Activated T-helper 1 cell treated with anti-CD3 and anti-CD28 coated beads, Interleukin-12 subunit alpha, Interleukin-12 subunit beta, Interleukin-2, Interleukin-4 antibody, amounts not matched to agents 30 ng/mL and 10 ng/mL and 1 ng/mL, durations not matched to agents 14 hours and 24 hours and 36 hours (primary cell): ENCODE measurements around the gene PARP2. TPM values are rescaled to one million over a fixed set of nuclear protein-coding genes. Genes with fewer than 3 reads are reported as not detected.

Experiments used
- DNase-seq: peaks from one replicate; pipeline ENCODE4 v3.0.0; 2021; ENCODE audit warnings: low spot score
- H3K27ac Mint-ChIP-seq: one replicate; pipeline ENCODE4 v1.8.0; 2021; ENCODE audit warnings: mild to moderate bottlenecking, mixed read lengths
- H3K27me3 Mint-ChIP-seq: one replicate; pipeline ENCODE4 v1.8.0; 2022; ENCODE audit warnings: mild to moderate bottlenecking, moderate library complexity, mixed read lengths; ENCODE audit not compliant: insufficient read depth
- H3K36me3 Mint-ChIP-seq: one replicate; pipeline ENCODE4 v1.8.0; 2021; ENCODE audit warnings: low read depth, mixed read lengths
- H3K4me1 Mint-ChIP-seq: one replicate; pipeline ENCODE4 v1.8.0; 2021; ENCODE audit warnings: low read depth, mixed read lengths
- H3K4me3 Mint-ChIP-seq: one replicate; pipeline ENCODE4 v1.8.0; 2021; ENCODE audit warnings: mild to moderate bottlenecking, moderate library complexity, mixed read lengths
- H3K9me3 Mint-ChIP-seq: one replicate; pipeline ENCODE4 v1.8.0; 2021; ENCODE audit warnings: mixed read lengths
- intact Hi-C: fragments of 100-400 bp; cut with micrococcal nuclease; formaldehyde crosslinking; loops from one replicate; pipeline ENCODE4 v1.15.1; 2024
- total RNA-seq: library from RNA; stranded (reverse); gene quantifications from 2 replicates; pipeline ENCODE4 v1.2.3, GENCODE V29; 2022

The PARP2 gene
- 32.5 and 36.6 TPM in 2 replicates for total RNA-seq

DNA sequence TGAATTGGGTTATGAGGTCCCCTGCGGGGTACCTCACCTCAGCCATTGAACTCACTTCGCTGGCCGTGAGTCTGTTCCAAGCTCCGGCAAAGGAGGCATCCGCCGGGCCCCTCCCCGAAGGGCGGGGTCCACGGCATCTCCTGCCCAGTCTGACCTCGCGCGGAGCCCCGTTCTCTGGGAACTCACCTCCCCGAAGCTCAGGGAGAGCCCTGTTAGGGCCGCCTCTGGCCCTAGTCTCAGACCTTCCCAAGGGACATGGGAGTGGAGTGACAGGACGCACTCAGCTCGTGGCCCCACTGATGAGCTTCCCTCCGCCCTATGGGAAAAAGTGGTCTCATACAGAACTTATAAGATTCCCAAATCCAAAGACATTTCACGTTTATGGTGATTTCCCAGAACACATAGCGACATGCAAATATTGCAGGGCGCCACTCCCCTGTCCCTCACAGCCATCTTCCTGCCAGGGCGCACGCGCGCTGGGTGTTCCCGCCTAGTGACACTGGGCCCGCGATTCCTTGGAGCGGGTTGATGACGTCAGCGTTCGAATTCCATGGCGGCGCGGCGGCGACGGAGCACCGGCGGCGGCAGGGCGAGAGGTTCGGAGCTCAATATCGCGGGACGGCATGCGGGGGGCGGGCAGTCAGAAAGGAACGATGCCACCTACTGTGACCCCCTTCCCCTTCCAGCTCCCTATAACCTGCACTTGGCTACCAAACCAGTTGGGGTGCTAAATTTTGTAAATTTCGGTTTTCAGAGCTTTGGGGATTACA is at the start of gene PARP2:
Gene PARP2 (plus strand): TSS at position 544 of the 770 bp plus-strand sequence. CDS start 7 bp downstream, at position 551.
- intact Hi-C loops = loop anchor here (1.0 to 5.0 kb wide), 11 partner anchors 10 to 339 kb away; partner anchors contain the start of genes CCNB1IP1, OSGEP, PIP4P1 and PNP
- Mint-ChIP-seq H3K4me3 (peak within 1 kb of the TSS; percentile 95), H3K36me3 (peaks cover 18% of the 10 kb centered on the region), H3K4me1 (peaks cover 19% of the 10 kb centered on the region), H3K27me3 (peaks cover 6% of the 10 kb centered on the region), H3K9me3 (no peaks in the 10 kb centered on the region), H3K27ac (peak within 1 kb of the TSS; percentile 96)
- DNase-seq = peak; percentile 92

DNA sequence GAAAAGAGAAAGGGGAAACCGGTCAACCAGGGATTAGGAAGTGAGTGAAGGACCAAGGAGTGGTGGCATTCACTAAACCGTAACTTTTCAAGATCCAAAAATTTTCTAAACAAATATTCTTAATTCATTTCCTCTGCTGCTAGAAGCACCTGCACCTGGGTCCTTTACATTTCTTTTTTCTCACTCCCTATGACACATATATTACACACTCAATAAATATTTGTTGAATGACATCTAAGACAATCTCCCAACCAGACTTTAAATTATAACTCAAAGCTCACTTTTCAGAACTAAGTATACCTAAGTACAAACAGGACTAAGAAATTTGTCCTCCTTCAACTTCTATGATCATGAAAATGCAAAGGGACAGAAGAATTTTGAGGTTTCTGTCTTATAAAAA is 48.8 kb upstream of the PARP2 start:
- Mint-ChIP-seq H3K4me3 (no peak overlapping the region), H3K27ac (no peak overlapping the region), H3K27me3 (no peaks in the 10 kb centered on the region), H3K36me3 (peaks cover 36% of the 10 kb centered on the region), H3K4me1 (peaks cover 18% of the 10 kb centered on the region), H3K9me3 (no peaks in the 10 kb centered on the region)
- DNase-seq = no peak
- intact Hi-C loops = no loop called here

DNA sequence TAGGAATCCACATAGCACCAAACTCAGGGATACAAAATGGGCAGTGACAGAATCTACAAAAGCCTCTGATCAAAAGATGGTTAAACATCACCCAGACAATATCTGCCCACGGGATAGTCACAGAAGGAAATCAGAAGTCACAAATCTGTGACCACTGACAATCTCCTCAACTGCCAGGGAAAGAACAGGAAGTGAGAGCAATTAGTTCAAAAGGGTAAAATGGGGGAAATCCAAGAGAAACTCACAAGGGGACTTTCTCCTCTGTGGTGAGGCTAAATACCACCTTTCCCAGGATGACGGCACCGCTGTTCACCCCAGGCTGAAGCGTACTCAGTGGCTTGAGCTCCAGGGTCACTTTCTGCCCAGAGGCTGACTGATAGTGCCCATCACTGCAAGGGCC is 48.4 kb upstream of the PARP2 start:
- Mint-ChIP-seq H3K27me3 (no peaks in the 10 kb centered on the region), H3K4me1 (peaks cover 18% of the 10 kb centered on the region), H3K36me3 (peaks cover 34% of the 10 kb centered on the region), H3K9me3 (no peaks in the 10 kb centered on the region), H3K27ac (no peak overlapping the region), H3K4me3 (no peak overlapping the region)
- no peak for DNase-seq
- intact Hi-C loops = no loop called here

DNA sequence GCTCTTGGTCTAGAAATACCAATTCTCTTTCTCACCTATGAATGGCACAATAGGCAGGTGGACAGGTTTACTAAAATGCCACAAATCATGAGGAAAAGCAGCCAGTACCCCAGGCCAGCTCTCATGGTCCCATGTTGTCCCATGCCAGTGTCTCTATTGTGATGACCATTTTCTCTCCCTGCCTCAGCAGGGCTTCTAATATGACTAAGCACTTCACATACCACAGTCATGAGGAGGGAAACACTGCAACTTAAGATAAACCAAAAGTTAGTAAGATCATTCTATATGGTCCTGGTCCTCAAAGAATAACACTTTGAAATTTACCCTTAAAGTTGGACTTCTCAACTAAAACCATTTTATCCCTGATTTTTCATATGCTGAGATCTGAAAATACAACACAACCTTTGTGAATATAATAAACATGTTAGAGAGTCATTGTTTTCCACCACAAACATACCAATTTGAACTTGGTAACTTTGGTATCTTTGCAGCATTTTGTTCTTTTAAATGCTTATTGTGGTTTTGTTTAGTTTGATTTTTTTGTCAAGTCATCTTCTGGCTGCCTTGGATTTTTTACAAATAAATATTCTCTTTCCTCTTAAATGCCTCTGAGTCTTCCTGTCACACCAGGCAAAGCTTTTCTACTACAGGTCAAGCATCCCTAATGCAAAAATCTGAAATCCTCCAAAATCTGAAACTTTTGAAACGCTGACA is 41.2 kb upstream of the PARP2 start:
- no peak overlapping the region for H3K4me3 Mint-ChIP-seq
- H3K27me3 Mint-ChIP-seq = no peaks in the 10 kb centered on the region
- no peaks in the 10 kb centered on the region for H3K9me3 Mint-ChIP-seq
- peaks cover 25% of the 10 kb centered on the region for H3K4me1 Mint-ChIP-seq
- no peak overlapping the region for H3K27ac Mint-ChIP-seq
- DNase-seq = no peak
- intact Hi-C loops = no loop called here
- H3K36me3 Mint-ChIP-seq = peaks cover 22% of the 10 kb centered on the region

DNA sequence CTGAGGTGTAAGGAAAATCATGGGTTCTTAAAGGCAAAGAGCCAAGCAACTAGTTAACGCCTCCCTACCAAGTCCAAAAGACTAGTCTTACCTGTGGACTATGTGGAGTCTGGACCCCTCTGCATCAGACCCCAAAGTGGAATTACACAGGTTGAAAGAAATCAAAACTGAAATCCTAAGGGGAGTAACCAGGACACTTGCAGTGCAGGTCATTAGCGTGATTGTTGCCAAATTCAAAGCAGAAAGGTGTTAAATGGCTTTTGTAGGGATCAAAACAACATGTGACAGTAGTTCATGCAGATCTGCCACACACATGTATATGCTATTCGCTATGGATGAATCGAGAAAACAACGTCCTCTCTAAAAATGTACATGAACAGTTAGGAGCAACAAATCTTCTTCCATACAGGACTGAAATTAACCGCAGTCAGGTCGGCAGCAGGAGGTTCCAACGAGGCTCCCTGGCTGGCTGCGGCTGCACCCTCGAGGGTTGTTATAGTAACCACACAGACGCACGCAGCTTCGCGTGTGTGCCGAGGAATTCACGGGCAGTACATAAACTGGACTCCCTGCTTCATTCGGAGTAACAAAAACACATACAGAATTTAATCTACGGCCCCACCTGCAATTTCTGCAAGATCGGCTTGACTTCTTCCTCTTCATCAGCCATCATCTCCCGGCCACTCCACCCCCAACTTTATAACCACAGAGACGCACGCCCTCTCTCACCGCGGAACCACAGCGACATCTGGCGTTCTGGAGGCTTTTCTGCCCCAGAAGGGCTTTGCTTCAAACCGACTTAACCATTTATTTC is 38.0 kb upstream of the PARP2 start, which contains the start of gene TTC5:
Gene TTC5 (minus strand): TSS at position 687 of the 814 bp plus-strand sequence. CDS start 14 bp downstream, at position 673.
- H3K27ac Mint-ChIP-seq = peak within 1 kb of the TSS; percentile 94
- H3K4me1 Mint-ChIP-seq = peaks cover 25% of the 10 kb centered on the region
- peak within 1 kb of the TSS; percentile 96 for H3K4me3 Mint-ChIP-seq
- H3K36me3 Mint-ChIP-seq = peaks cover 11% of the 10 kb centered on the region
- no peaks in the 10 kb centered on the region for H3K9me3 Mint-ChIP-seq
- no peaks in the 10 kb centered on the region for H3K27me3 Mint-ChIP-seq
- DNase-seq = peak; percentile 85
- intact Hi-C loops = loop anchor here (1.0 kb wide), 4 partner anchors 28 to 304 kb away; partner anchors contain the start of genes CCNB1IP1, PARP2 and PIP4P1

- H3K4me3 Mint-ChIP-seq = peak overlapping the region; percentile 96
- peak overlapping the region; percentile 94 for H3K27ac Mint-ChIP-seq
- peaks cover 7% of the 10 kb centered on the region for H3K36me3 Mint-ChIP-seq
- H3K4me1 Mint-ChIP-seq = peaks cover 25% of the 10 kb centered on the region
- DNase-seq = no peak
- intact Hi-C loops = loop anchor here (1.0 kb wide), 2 partner anchors 27 to 155 kb away; partner anchors contain the start of genes CCNB1IP1 and PIP4P1
- no peaks in the 10 kb centered on the region for H3K27me3 Mint-ChIP-seq
- no peaks in the 10 kb centered on the region for H3K9me3 Mint-ChIP-seq
Observed at GRCh38 chr14:20306079-20306423, 37.4 kb upstream of the PARP2 start.

GRCh38 chr14:20314026-20314425 is 29.4 kb upstream of the PARP2 start:
- intact Hi-C loops = no loop called here
- H3K36me3 Mint-ChIP-seq = peaks cover 28% of the 10 kb centered on the region
- H3K27me3 Mint-ChIP-seq = no peaks in the 10 kb centered on the region
- no peaks in the 10 kb centered on the region for H3K4me1 Mint-ChIP-seq
- no peaks in the 10 kb centered on the region for H3K9me3 Mint-ChIP-seq
- H3K27ac Mint-ChIP-seq = no peak overlapping the region
- no peak overlapping the region for H3K4me3 Mint-ChIP-seq
- DNase-seq = no peak

DNA sequence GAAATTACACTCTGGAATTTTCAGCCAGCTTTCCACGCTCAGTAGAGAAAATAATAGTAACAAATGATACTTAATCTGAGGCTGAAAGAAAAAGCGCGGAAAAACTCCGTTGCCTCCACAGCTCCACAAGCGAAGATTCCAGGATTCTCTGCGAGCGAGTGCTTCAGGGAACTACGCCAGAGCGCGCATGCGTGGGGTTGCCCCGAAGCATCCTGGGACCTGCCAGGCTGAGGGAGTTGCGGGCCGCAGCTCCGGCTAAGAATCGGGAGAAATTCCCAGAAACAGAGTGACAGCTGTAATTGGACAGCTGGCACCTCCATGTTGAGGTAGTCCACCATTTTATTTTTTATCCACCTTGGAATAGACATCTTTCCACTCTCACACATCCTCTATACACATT is 25.7 kb upstream of the PARP2 start:
- no peak overlapping the region for H3K27ac Mint-ChIP-seq
- no peaks in the 10 kb centered on the region for H3K27me3 Mint-ChIP-seq
- no peaks in the 10 kb centered on the region for H3K4me1 Mint-ChIP-seq
- intact Hi-C loops = no loop called here
- H3K36me3 Mint-ChIP-seq = peaks cover 26% of the 10 kb centered on the region
- no peaks in the 10 kb centered on the region for H3K9me3 Mint-ChIP-seq
- no peak overlapping the region for H3K4me3 Mint-ChIP-seq
- DNase-seq = no peak

GRCh38 chr14:20327005-20327869 is 16.2 kb upstream of the PARP2 start:
- H3K9me3 Mint-ChIP-seq = no peaks in the 10 kb centered on the region
- DNase-seq = peak; percentile 22
- H3K4me3 Mint-ChIP-seq = peak overlapping the region; percentile 9
- H3K4me1 Mint-ChIP-seq = peaks cover 52% of the 10 kb centered on the region
- peaks cover 28% of the 10 kb centered on the region for H3K36me3 Mint-ChIP-seq
- H3K27me3 Mint-ChIP-seq = no peaks in the 10 kb centered on the region
- intact Hi-C loops = loop anchor here (1.0 to 2.0 kb wide), 4 partner anchors 16 to 282 kb away; partner anchors contain the start of genes OSGEP and PARP2
- H3K27ac Mint-ChIP-seq = peak overlapping the region; percentile 13

GRCh38 chr14:20328705-20329104 is 14.7 kb upstream of the PARP2 start:
- Mint-ChIP-seq H3K27ac (no peak overlapping the region), H3K4me1 (peaks cover 62% of the 10 kb centered on the region), H3K9me3 (no peaks in the 10 kb centered on the region), H3K4me3 (no peak overlapping the region), H3K27me3 (no peaks in the 10 kb centered on the region), H3K36me3 (peaks cover 30% of the 10 kb centered on the region)
- intact Hi-C loops = no loop called here
- DNase-seq = no peak

GRCh38 chr14:20329355-20329754 is 14.1 kb upstream of the PARP2 start:
- intact Hi-C loops = no loop called here
- Mint-ChIP-seq H3K36me3 (peaks cover 25% of the 10 kb centered on the region), H3K27me3 (no peaks in the 10 kb centered on the region), H3K4me1 (peaks cover 63% of the 10 kb centered on the region), H3K27ac (no peak overlapping the region), H3K4me3 (no peak overlapping the region), H3K9me3 (no peaks in the 10 kb centered on the region)
- DNase-seq = no peak
